ENCODE data around the gene CARS2.
"Not testable (repeated sequence)": the region's sequence is repeated elsewhere in the genome, so short reads cannot be mapped to it uniquely, and the experiment has no call there.

The CARS2 gene

GRCh38 chr13:110616103-110617101, 89.5 kb downstream of the CARS2 start:
- no peak for DNase-seq (ENCODE audit: low read depth)

- peak; percentile 91 for DNase-seq (ENCODE audit: low read depth)
Measured at GRCh38 chr13:110615322-110616102, 90.4 kb downstream of the CARS2 start, which contains the start of gene NAXD. NAXD (plus strand) TSS chr13:110615545; CDS start chr13:110615602, 57 bp downstream.

GRCh38 chr13:110615005-110615321, 91.0 kb downstream of the CARS2 start:
- no peak for DNase-seq (ENCODE audit: low read depth)

- no peak for DNase-seq (ENCODE audit: low read depth)
Measured at GRCh38 chr13:110610955-110611595, 94.8 kb downstream of the CARS2 start.

- no peak for DNase-seq (ENCODE audit: low read depth)
Measured at GRCh38 chr13:110607675-110608224, 98.2 kb downstream of the CARS2 start.

- DNase-seq (ENCODE audit: low read depth), result not testable (repeated sequence)
Measured at GRCh38 chr13:110606281-110606680, 99.6 kb downstream of the CARS2 start.

GRCh38 chr13:110605132-110605531, 100.8 kb downstream of the CARS2 start:
- DNase-seq (ENCODE audit: low read depth), result no peak

GRCh38 chr13:110600980-110601379, 104.9 kb downstream of the CARS2 start:
- DNase-seq (ENCODE audit: low read depth), result no peak

- no peak for DNase-seq (ENCODE audit: low read depth)
Measured at GRCh38 chr13:110600261-110600819, 105.6 kb downstream of the CARS2 start.

GRCh38 chr13:110597041-110597689, 108.8 kb downstream of the CARS2 start:
- DNase-seq (ENCODE audit: low read depth), result no peak

- peak; percentile 34 for DNase-seq (ENCODE audit: low read depth)
Measured at GRCh38 chr13:110593430-110594130, 112.3 kb downstream of the CARS2 start.

- no peak for DNase-seq (ENCODE audit: low read depth)
Measured at GRCh38 chr13:110592665-110593064, 113.3 kb downstream of the CARS2 start.

All from fibroblast of the conjunctiva (primary cell).